HL-60/S4 treated with retinoic acid at 250 ng/mL for 4 days and 3 days (cell line): Measurements from ENCODE around the gene GPC5.

Source experiments
- in situ Hi-C: fragments of 300-500 bp; cut with MboI; formaldehyde crosslinking; loops from 2 replicates; pipeline ENCODE4 v1.7.0; 2022; ENCODE audit warnings: low sequenced_read_pairs

Gene GPC5

DNA sequence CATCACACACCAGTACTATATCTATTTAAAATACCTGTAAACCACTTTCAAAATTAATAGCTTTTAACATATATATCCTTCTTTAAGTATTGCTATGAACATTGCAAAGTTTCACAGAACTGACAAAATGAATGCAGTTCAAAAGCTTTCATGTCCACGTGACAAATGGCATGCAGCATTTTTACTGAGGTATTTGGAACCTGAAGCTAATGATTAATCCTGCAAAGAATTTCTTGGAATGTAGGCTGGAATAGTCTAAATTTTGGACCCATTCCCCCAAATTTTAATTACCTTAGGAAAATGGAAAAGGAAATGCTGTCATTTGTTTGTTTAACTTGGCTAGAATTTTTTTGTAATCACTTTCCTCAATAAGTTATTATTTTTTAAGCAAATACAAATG is 1404.4 kb downstream of the GPC5 start:
- in situ Hi-C loops = no loop called here

DNA sequence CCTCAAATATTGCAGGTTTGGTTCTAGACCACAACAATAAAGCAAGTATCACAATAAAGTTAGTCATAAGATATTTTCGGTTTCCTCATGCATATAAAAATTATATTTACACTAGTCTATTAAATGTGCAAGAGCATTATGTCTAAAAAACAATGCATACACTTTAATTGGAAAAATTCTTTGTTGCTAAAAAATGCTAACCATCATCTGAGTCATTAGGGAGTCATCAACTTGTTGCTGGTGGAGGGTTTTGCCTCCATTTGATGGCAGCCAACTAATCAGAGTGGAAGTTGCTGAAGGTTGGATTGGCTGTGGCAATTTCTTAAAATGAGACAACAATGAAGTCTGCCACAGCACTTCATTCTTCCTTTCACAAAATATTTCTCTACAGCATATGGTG is 1405.9 kb downstream of the GPC5 start:
- in situ Hi-C loops = no loop called here

DNA sequence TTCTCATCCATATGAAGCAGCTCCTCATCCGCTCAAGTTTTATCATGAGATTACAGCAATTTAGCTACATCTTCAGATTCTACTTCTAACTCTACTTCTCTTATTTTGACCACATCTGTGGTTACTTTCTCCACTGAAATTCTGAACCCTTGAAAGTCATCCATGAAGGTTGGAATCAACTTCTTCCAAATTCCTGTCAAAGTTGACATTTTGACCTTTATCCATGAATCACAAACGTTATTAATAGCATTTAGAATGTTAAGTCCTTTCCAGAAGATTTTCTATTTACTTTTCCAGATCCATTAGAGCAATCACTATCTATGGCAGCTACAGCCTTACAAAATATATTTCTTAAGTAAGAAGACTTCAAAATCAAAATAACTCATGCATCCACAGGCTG is 1406.5 kb downstream of the GPC5 start:
- in situ Hi-C loops = no loop called here

DNA sequence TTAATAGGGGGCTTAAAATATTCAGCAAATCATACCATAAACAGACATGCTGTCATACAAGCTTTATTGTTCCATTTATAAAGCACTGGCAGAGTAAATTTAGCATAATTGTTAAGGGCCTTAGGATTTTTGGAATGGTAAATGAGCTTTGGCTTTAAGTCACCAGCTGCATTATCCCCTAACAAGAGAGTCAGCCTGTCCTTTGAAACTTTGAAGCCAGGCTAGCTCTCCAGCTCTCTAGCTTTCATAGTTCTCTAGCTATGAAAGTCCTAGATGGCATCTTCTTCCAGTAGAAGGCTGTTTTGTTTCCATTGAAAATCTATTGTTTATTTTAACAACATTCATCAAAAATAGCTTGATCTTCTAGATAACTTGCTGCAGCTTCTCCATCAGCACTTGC is 1407.3 kb downstream of the GPC5 start:
- in situ Hi-C loops = no loop called here

DNA sequence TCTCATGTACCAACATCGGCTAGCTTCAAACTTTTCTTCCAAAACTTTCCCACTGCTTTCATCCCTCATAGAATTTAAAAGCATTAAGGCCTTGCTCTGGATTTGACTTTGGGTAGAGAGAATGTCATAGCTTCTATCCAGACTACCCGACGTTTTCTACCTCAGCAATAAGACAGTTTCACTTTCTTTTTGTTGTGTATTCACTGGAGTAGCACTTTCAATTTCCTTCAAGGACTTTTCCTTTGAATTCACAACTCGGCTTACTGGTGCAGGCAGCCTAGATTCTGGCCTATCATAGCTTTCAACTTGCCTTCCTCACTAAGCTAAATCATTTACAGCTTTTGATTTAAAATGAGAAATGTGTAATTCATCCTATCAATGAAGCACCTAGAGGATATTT is 1407.8 kb downstream of the GPC5 start:
- in situ Hi-C loops = no loop called here

DNA sequence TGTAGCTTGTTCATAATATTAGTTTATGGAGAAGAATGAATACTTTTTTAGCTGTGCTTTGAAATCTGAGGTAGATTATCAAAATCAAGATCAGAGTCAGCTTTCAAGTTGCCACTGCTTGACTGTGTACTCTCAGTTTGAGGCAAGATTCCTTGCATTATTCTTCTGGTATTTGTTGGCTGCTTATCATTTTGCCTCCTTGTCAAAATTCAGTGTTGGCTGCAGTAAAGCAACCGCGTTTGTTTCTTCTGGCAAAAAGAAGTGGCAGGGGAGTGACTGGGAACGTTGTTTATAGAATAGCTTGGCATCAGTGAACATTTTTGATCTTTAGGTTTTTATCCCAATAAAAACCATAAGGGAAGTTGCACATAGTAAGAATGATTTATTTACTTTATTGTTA is 1408.9 kb downstream of the GPC5 start:
- in situ Hi-C loops = no loop called here

DNA sequence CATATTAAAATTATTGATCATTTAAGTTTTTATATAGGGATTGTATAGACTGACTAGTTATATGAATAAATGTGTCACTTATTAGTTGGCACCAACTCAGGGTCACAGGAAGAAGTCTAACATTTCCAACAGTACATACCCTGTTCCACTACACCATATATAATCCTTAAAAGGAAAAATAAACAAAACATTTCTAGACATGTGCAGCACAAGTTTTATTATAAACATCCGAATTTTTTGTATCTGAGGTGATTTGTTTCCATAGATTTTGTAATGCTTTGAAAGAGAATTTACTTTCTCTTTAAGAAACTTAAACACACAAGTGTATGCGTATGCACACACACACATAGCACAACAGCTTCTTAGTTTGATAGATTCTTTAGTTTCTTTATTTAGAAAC is 1409.5 kb downstream of the GPC5 start:
- in situ Hi-C loops = no loop called here

DNA sequence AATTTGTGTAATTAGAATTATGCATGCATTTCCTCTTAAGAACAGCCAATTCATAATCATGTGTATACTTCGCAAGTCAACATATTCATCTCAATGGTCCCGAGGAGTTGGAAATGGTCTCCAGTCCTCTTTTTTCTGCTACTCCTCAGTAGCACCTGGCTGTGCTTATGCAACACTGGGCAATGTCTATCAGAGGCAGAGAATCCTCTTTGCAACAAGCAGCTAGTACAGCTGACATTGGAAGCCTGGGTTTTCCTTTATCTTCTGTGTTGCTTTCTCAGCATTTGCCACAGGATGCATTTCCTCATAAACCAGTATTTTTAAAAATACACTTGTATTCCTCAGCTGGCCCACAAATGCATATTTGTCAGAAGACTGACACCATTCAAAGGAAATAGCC is 1422.9 kb downstream of the GPC5 start:
- in situ Hi-C loops = no loop called here

DNA sequence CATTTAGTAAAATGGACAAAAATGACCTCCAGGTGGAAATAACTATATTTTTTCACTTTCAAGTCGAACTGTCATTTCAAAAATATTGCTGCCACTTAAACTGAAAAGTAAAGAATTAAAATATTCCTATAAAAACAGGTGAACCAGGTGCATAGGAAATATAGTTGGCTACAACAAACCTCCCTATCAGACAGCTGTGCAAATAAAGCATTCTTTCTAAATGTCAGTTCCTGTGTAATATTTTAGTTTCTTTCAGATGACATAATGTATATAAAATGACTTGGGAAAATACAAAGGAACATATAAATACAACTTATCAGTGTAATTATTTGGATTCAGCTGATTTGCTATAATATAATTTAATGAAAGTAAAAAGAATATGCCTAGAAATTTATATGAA is 1424.6 kb downstream of the GPC5 start:
- in situ Hi-C loops = no loop called here

DNA sequence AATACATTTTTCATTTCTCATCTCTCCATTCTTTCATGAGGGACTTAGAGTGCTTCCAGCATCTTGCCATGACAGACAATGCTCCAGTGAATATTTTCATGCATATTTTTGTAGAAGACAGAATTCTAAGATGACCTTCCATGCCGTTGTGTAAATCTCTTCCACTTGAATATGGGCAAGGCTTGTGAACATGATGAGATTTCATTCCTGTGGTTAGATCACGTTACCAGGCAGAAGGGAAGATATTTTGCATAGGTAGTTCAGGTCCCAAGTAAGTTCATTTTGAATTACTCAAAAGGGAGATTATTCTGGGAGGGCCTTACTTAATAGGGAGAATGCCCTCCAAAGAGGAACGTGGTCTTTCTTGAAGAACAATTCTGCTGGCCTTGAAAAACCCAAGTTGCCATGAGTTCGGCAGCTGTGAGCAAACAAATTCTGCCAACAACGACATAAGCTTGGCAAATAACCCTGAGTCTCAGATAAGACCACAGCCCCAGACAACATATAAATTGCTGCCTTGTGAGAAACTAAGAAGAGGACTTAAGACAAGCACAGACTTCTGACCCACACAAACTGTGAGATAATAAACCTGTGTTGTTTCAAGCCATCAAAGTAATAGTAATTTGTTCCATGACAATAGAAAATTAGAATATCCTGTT is 1427.6 kb downstream of the GPC5 start:
- in situ Hi-C loops = no loop called here

DNA sequence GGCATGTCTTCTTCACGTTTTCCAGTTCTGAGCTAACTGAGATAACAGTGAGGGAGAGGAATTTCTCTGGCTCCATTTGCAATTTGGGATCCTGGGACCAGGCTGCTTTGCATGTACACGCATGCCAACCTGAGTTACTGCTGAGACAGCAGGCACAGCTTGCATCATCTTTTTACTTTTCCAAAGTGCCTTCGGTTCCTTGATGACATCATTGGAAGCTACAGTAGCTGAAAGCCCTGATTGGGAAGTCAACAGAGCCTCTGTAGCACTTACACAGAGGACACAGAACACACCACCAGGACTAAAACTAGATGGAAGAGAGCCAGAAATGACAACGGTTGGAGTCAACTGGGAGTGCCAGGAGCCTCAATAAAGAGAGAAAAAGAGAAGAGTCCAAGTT is 1429.1 kb downstream of the GPC5 start:
- in situ Hi-C loops = no loop called here

DNA sequence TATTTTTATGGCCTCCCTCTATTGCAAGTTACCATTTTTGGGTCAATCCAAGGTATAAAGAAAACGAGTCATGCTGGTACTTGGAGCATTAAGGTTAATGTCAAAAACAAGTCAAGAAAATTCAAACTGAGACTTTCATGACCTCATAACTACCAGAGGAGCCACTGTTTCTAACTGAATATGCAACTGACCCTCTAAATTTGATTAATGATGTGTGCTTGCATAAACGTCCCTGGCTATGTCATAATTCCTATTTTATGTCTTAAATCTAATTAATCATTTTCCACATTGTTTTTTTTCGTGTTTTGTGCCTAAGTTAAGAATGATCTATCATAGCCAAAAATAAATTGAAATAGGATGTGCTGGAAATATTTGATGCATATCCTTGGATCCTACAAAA is 1431.5 kb downstream of the GPC5 start:
- in situ Hi-C loops = no loop called here

DNA sequence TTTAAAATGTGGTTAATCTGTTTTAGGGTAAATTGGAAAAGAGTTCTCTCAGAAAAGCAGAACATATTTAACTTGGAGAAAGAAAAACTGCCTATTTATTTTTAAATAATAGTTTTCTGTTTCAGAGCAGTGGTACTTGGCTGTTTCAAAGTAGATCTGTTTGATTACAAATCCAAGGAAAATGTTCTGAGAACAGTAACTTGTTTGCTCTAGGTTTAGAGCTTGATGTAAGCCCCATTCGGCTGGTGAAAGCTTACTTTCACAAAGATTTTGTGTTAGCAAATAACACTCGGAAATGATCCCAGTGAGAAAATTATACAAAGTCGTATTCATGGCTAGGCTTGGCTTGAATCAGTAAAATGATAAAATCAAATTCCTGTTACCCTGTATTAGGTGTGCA is 1432.4 kb downstream of the GPC5 start:
- in situ Hi-C loops = no loop called here

DNA sequence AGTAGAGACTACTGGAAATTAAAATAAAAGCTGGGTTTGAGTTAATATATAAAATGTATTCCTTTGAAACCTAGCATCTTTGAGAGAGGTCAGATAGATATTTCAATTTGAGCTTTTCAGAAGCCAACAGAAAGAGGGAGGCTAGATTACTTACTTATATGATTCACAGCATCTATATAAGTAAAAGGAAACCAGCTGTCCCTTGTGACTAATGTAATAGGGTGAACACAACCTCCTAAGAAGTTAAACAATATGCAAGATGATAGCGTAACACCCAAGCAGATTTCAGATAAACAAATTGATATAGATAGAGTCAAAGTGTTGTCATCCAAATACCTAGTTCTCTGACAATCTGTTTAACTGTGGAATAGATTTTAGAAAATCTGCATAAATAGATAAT is 1434.7 kb downstream of the GPC5 start:
- in situ Hi-C loops = no loop called here

DNA sequence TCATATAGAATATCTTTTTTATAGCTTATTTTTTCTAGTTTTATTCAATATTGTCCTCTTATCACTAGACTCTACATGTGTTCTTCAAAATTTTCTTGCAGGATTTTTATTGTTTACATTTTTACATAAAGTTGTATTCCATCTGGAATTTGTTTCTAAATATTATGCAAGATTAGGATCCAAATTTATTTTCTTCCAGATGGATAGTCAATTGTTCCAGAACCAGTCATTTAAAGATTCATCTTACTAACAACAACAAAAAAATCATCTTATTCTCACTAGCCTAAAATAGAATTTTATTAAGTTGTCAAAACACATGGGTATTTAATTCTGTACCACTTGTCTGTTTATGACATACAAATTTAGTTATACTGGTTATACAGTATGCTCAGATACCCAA is 1437.8 kb downstream of the GPC5 start:
- in situ Hi-C loops = no loop called here

DNA sequence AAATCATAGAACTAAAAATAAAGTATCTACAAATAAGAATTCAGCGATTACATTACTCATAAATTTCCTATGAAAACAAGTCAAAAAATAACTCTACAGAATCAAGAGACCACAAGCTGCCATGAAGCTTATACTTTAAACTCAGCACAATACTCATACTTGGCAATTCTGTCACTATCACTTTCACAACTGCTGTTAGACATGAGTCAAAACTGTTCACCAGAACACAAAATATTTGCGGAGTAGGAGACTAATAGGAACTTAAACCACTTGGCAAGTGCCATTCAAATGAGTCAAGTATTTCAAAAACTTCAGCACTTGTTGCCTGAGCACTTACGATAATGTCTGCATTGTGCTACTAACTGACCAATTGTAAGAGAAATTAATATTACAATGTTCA is 1440.4 kb downstream of the GPC5 start:
- in situ Hi-C loops = no loop called here

DNA sequence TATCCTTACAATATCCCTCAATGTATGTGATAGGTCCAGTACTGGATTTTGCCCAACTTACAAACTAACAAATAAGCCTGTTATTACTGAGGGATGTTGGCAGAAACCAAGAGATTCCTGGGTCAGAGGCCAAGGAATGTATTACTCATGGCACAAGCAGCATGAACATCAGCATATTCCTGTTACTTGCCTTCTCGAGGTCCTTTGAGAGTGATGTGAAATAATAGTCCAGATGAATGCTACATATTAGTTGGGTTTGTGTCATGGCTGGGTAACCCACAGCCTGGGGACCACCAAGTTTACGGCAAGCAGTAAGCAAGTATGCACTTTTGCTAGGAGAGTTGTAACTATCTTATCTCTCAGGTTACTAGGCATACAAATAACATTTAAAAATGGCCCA is 1443.7 kb downstream of the GPC5 start:
- in situ Hi-C loops = no loop called here

DNA sequence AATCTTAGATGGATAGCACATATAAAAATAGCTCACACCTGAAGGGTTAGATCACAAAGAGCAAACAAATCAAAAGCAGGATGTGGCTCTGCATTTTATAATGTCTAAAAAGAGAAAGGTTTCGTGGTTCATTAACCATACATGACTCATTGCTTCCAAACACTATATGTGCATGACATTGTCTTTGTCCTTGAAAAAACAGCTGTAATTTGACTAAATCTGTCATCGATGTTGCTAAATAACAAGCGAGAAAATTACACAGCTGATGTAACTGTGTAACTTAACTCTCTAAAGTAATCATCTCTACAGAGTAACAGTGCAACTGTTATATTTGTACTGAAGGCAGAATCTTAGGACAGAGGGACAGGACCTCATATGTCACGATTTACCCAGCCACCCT is 1445.1 kb downstream of the GPC5 start:
- in situ Hi-C loops = no loop called here

DNA sequence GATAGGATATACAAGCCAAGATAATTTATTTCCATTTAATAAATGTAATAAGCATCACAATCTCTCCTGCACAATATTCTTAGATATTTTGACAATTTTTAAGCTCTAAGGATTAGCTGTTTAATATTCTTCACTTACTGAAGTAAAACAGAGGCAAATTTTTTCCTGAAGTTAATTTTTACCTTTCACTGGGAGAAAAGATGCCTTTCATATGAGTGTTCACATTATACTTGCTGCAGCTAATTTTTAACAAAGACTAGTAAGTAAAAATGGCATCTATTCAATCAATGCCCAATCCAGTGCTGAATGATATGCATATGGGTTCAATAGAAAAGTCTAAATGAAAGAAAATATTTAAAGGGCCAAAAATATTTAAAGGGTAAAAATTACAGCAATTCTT is 1451.0 kb downstream of the GPC5 start:
- in situ Hi-C loops = no loop called here

DNA sequence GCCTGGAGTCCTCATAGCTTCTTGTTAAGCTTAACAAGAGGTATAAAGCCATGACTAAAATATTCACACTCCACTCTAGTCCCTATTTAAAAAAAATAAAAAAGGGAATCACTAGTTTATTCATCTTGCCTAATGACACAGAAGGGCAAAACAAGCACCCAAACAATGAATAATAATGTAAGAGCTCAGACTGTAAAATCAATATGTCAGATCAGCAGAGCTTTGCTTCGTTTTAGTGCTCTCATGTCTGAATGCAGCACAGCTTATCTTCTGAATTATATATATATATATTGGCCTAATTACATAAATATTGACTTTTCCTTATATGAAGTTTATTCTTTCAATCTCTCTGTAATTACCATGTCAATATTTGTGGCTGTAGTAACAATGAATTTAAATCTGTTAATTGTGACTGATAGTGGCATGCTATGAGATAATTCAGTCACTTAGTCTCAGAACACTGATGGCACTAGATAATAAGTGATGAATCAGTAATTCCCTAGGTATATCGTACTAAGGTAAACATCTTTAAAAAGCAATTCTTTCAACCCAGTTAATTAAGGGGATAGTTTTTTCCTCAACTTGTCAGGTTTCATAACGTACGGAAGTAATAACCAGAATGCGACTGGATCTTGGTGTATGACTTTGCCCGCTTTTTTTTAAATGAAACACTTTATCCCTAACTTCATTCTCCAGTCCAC is 1466.3 kb downstream of the GPC5 start:
- in situ Hi-C loops = no loop called here

DNA sequence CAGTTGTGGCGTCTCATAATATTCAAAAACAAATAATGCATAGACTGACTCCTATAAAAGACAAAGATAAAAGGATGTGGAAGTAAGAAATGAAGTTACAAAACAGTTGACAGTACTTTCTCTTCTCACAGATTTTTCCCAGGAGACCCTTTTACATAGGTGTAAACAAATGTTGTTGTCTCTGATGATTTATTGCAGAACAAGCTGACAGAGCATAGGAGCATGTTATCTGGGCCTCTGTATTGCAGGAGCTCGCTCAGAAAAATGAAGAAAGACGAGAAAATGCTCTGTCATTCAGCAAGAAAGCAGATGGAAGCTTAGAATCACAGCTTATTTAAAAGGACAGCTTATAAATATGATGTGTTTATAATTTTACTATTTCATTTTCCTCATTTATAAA is 1474.6 kb downstream of the GPC5 start:
- in situ Hi-C loops = no loop called here

DNA sequence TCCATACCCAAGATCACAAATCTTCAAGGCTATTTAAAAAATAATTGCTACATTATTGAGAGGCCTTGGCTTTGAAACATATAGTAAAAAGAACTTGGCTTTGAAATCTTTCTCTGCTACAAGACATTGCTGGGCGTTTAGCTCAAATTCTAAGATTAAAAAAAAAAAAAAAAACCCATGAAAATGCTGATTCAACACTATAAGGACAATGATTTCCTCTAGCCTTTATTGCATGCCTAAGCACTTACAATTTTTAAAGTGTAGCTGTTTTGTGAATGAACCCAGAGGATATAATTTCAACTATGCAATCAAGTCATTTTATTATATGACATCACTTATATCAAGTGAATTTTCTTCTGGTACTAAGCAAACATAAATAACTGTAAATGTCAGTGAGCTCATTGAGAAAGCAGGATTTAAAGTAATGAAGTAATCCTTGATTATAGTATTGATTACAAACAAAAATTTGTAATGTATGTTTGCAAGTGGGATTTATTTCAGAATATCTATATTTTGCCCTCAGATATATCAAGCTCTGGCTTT is 1488.2 kb downstream of the GPC5 start:
- in situ Hi-C loops = no loop called here

DNA sequence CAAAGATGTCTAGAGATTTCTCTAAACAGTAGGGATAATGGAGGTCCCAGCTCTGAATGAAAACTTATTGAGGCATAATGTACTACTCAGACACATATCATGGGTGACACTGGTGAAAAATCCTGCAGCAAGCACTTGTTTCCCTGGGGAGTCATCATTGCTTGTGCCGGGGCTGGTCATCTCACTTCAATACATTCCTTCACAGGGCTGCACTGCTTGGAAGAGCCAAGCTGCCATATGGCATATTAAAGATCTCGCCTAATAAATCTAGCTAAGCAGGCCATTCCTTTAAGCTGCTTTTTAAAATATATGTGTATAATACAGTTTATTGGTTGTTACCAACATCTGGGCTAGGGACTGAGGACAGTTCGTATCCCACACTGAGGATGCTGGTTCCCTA is 1496.0 kb downstream of the GPC5 start:
- in situ Hi-C loops = no loop called here
